K562 (cell line): ENCODE results near the gene AMDHD2. TPM values are rescaled to one million over a fixed set of nuclear protein-coding genes. Genes with fewer than 3 reads are reported as not detected.

Experiments used
- ATF1 ChIP-seq, 2 experiments: fragments of 450-650 bp in 1 of 2; IDR thresholded peaks; 2 replicates each; pipeline ENCODE4 v1.6.1; 2016; ENCODE audit warnings: missing compliant biosample characterization in 1 of 2, missing genetic modification characterization in 1 of 2
- BCOR ChIP-seq: fragments of 450-650 bp; IDR thresholded peaks from 2 replicates; pipeline ENCODE4 v1.6.1; 2016
- ETV5 ChIP-seq: sonication (generic); formaldehyde crosslinking; IDR thresholded peaks from 2 replicates; pipeline ENCODE4 v1.4.0; 2020; ENCODE audit warnings: low read depth, mild to moderate bottlenecking, missing genetic modification reagents
- GABPB1 ChIP-seq: sonication (generic); formaldehyde crosslinking; IDR thresholded peaks from 2 replicates; pipeline ENCODE4 v1.8.0; 2022; ENCODE audit warnings: mild to moderate bottlenecking, missing genetic modification reagents
- KDM1A ChIP-seq, 2 experiments: fragments of 450-650 bp; IDR thresholded peaks; 2 replicates each; pipeline ENCODE4 v1.6.1; 2016; ENCODE audit warnings: mild to moderate bottlenecking in 2 of 2
- POLR2H ChIP-seq: IDR thresholded peaks from 2 replicates; pipeline ENCODE4 v1.6.1; 2016; ENCODE audit warnings: missing genetic modification characterization, low read depth, mild to moderate bottlenecking, control low read depth, missing compliant biosample characterization, moderate library complexity
- SMAD4 ChIP-seq: fragments of 250-450 bp; sonication (Bioruptor Pico); conservative IDR thresholded peaks from 2 replicates; pipeline ENCODE4 v1.8.0; 2021; ENCODE audit warnings: inconsistent platforms, mild to moderate bottlenecking, moderate library complexity
- STAT5A ChIP-seq: IDR thresholded peaks from 2 replicates; pipeline ENCODE4 v1.6.1; 2012; ENCODE audit warnings: low read length, inconsistent platforms, borderline replicate concordance
- TRIM24 ChIP-seq, 2 experiments: fragments of 450-650 bp; IDR thresholded peaks; 2 replicates each; pipeline ENCODE4 v1.6.1; 2016
- ZFP30 ChIP-seq: fragments of 250-450 bp; sonication (Bioruptor Pico); IDR thresholded peaks from 2 replicates; pipeline ENCODE4 v1.8.0; 2022; ENCODE audit warnings: moderate library complexity, mild to moderate bottlenecking, inconsistent platforms, borderline replicate concordance
- ZFX ChIP-seq: sonication (generic); formaldehyde crosslinking; IDR thresholded peaks from 2 replicates; pipeline ENCODE4 v1.8.0; 2022; ENCODE audit warnings: mild to moderate bottlenecking, missing genetic modification reagents, moderate library complexity
- polyA plus RNA-seq, 8 experiments: library from polyadenylated mRNA; depleted of rRNA in 4 of 8; stranded (reverse) in 5 of 8; unstranded in 3 of 8; fragments of >200 nt; fragmentation: Nextera tagmentation in 2 of 8; fragmentation: Illumina TruSeq in 1 of 8; extraction: Ambion mirVana in 2 of 8; extraction: Trizol in 1 of 8; gene quantifications; 2 replicates each; pipeline versions ENCODE4 v1.2.1 to v1.2.3, GENCODE V29; 2011 to 2014; ENCODE audit warnings: inconsistent platforms in 1 of 8, missing spikeins in 1 of 8
- total RNA-seq, 7 experiments: library from RNA; depleted of rRNA in 6 of 7; stranded (reverse); fragments of >200 nt in 6 of 7; fragmentation: Illumina TruSeq in 2 of 7; extraction: Trizol in 2 of 7; gene quantifications; 2 replicates each; pipeline versions ENCODE4 v1.2.1 to v1.2.3, GENCODE V29; 2011 to 2021; ENCODE audit warnings: low replicate concordance in 1 of 7
- TF ChIP-seq, protein P1 (sequence below): fragments of 450-650 bp; IDR thresholded peaks from 2 replicates; pipeline ENCODE4 v1.6.1; 2016; ENCODE audit warnings: mild to moderate bottlenecking, moderate library complexity
- TF ChIP-seq, protein P2 (sequence below): fragments of 450-650 bp; IDR thresholded peaks from 2 replicates; pipeline ENCODE4 v1.6.1; 2017; ENCODE audit warnings: antibody characterized with exemption, mild to moderate bottlenecking

AMDHD2 gene
- total and polyA plus RNA-seq, 9 of the 15 experiments (the other 6 are each of a cell fraction or from before 2014, with no cell fraction given): 0.38 to 56.9 (median 18.3) TPM; not detected in 1

GRCh38 chr16:2532494-2533141, 12.4 kb downstream of the AMDHD2 start (continued):
- TF ChIP-seq, protein P1, sequence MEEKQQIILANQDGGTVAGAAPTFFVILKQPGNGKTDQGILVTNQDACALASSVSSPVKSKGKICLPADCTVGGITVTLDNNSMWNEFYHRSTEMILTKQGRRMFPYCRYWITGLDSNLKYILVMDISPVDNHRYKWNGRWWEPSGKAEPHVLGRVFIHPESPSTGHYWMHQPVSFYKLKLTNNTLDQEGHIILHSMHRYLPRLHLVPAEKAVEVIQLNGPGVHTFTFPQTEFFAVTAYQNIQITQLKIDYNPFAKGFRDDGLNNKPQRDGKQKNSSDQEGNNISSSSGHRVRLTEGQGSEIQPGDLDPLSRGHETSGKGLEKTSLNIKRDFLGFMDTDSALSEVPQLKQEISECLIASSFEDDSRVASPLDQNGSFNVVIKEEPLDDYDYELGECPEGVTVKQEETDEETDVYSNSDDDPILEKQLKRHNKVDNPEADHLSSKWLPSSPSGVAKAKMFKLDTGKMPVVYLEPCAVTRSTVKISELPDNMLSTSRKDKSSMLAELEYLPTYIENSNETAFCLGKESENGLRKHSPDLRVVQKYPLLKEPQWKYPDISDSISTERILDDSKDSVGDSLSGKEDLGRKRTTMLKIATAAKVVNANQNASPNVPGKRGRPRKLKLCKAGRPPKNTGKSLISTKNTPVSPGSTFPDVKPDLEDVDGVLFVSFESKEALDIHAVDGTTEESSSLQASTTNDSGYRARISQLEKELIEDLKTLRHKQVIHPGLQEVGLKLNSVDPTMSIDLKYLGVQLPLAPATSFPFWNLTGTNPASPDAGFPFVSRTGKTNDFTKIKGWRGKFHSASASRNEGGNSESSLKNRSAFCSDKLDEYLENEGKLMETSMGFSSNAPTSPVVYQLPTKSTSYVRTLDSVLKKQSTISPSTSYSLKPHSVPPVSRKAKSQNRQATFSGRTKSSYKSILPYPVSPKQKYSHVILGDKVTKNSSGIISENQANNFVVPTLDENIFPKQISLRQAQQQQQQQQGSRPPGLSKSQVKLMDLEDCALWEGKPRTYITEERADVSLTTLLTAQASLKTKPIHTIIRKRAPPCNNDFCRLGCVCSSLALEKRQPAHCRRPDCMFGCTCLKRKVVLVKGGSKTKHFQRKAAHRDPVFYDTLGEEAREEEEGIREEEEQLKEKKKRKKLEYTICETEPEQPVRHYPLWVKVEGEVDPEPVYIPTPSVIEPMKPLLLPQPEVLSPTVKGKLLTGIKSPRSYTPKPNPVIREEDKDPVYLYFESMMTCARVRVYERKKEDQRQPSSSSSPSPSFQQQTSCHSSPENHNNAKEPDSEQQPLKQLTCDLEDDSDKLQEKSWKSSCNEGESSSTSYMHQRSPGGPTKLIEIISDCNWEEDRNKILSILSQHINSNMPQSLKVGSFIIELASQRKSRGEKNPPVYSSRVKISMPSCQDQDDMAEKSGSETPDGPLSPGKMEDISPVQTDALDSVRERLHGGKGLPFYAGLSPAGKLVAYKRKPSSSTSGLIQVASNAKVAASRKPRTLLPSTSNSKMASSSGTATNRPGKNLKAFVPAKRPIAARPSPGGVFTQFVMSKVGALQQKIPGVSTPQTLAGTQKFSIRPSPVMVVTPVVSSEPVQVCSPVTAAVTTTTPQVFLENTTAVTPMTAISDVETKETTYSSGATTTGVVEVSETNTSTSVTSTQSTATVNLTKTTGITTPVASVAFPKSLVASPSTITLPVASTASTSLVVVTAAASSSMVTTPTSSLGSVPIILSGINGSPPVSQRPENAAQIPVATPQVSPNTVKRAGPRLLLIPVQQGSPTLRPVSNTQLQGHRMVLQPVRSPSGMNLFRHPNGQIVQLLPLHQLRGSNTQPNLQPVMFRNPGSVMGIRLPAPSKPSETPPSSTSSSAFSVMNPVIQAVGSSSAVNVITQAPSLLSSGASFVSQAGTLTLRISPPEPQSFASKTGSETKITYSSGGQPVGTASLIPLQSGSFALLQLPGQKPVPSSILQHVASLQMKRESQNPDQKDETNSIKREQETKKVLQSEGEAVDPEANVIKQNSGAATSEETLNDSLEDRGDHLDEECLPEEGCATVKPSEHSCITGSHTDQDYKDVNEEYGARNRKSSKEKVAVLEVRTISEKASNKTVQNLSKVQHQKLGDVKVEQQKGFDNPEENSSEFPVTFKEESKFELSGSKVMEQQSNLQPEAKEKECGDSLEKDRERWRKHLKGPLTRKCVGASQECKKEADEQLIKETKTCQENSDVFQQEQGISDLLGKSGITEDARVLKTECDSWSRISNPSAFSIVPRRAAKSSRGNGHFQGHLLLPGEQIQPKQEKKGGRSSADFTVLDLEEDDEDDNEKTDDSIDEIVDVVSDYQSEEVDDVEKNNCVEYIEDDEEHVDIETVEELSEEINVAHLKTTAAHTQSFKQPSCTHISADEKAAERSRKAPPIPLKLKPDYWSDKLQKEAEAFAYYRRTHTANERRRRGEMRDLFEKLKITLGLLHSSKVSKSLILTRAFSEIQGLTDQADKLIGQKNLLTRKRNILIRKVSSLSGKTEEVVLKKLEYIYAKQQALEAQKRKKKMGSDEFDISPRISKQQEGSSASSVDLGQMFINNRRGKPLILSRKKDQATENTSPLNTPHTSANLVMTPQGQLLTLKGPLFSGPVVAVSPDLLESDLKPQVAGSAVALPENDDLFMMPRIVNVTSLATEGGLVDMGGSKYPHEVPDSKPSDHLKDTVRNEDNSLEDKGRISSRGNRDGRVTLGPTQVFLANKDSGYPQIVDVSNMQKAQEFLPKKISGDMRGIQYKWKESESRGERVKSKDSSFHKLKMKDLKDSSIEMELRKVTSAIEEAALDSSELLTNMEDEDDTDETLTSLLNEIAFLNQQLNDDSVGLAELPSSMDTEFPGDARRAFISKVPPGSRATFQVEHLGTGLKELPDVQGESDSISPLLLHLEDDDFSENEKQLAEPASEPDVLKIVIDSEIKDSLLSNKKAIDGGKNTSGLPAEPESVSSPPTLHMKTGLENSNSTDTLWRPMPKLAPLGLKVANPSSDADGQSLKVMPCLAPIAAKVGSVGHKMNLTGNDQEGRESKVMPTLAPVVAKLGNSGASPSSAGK: 0 out of 2 replicates have a peak, but pooled peaks have one; percentile 21
- TF ChIP-seq ZFX (CRISPR knock-in tag): peak; percentile 52
- TF ChIP-seq, protein P2, sequence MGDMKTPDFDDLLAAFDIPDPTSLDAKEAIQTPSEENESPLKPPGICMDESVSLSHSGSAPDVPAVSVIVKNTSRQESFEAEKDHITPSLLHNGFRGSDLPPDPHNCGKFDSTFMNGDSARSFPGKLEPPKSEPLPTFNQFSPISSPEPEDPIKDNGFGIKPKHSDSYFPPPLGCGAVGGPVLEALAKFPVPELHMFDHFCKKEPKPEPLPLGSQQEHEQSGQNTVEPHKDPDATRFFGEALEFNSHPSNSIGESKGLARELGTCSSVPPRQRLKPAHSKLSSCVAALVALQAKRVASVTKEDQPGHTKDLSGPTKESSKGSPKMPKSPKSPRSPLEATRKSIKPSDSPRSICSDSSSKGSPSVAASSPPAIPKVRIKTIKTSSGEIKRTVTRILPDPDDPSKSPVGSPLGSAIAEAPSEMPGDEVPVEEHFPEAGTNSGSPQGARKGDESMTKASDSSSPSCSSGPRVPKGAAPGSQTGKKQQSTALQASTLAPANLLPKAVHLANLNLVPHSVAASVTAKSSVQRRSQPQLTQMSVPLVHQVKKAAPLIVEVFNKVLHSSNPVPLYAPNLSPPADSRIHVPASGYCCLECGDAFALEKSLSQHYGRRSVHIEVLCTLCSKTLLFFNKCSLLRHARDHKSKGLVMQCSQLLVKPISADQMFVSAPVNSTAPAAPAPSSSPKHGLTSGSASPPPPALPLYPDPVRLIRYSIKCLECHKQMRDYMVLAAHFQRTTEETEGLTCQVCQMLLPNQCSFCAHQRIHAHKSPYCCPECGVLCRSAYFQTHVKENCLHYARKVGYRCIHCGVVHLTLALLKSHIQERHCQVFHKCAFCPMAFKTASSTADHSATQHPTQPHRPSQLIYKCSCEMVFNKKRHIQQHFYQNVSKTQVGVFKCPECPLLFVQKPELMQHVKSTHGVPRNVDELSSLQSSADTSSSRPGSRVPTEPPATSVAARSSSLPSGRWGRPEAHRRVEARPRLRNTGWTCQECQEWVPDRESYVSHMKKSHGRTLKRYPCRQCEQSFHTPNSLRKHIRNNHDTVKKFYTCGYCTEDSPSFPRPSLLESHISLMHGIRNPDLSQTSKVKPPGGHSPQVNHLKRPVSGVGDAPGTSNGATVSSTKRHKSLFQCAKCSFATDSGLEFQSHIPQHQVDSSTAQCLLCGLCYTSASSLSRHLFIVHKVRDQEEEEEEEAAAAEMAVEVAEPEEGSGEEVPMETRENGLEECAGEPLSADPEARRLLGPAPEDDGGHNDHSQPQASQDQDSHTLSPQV: no peak
- no peak for TF ChIP-seq SMAD4 (CRISPR knock-in tag)
- TF ChIP-seq STAT5A: no peak
- no peak for TF ChIP-seq KDM1A (IDR thresholded peaks at IDR 0.05)
- TF ChIP-seq BCOR: 0 out of 2 replicates have a peak, but pooled peaks have one; percentile 18
- TF ChIP-seq GABPB1 (CRISPR knock-in tag): peak; percentile 63; the same call in 1 of the 2 replicates
- TF ChIP-seq ATF1 (CRISPR knock-in tag; IDR thresholded peaks at IDR 0.05): no peak
- TF ChIP-seq ATF1 (tag; IDR thresholded peaks at IDR 0.05): peak; percentile 11; the same call in 1 of the 2 replicates
- TF ChIP-seq POLR2H (tag): 0 out of 2 replicates have a peak, but pooled peaks have one; percentile 5
- peak; percentile 50; the same call in 1 of the 2 replicates for TF ChIP-seq ETV5 (CRISPR knock-in tag)
- TF ChIP-seq TRIM24 (IDR thresholded peaks at IDR 0.05): no peak
- TF ChIP-seq ZFP30 (CRISPR knock-in tag): no peak
